GM19043 (cell line): Measurements from ENCODE around the gene KRT14.
"Not testable (repeated sequence)": the region's sequence is repeated elsewhere in the genome, so short reads cannot be mapped to it uniquely, and the experiment has no call there.

Source experiments
- ATAC-seq: cut with Tn5 transposase; IDR thresholded peaks from one replicate; pipeline ENCODE4 v1.9.1; 2021; ENCODE audit warnings: low read depth; ENCODE audit not compliant: unreplicated experiment

KRT14 gene

GRCh38 chr17:41580244-41580575, 6.5 kb downstream of the KRT14 start:
- ATAC-seq, result no peak

- ATAC-seq, result peak; percentile 51
Observed at GRCh38 chr17:41579484-41580243, 7.0 kb downstream of the KRT14 start.

- no peak for ATAC-seq
Observed at GRCh38 chr17:41578971-41579370, 7.7 kb downstream of the KRT14 start.

DNA sequence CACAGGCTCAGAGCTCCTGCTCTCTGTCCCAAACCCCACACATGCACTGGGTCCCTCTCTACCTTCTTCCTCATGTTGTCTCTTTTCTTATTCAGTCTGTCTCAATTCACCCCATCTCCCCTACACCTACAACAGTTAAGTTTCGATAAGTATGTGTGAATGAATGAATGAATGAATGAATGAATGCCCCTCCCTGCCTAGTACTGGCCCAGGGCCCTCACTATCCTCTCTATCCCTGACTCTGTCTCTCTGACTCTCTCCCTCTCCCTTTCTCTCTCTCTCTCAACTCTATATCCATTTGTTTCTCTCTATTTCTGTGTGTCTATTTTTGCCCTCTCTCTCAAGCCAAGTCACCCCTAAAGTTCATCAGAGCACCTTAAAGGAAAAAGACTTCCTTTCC, 8.2 kb downstream of the KRT14 start:
- ATAC-seq, result no peak

DNA sequence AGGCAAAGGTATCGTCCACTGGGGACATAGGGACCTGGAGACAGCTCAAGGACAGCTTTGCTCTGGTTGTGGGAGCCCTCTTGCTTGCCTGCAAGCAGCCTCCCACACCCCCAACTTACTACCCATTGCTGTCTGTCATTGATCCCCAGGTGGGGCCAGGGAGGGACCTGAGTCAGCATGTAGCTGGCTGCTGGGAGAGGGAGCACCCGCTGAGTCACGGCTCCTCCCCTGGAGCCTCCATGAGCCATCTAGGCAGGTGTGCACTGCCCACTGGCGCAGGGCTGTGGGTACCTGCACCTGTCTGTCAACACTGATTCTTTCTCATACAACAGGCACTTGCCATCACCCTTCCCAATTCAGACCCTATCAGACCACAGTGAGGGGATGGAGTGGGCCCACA, 10.0 kb downstream of the KRT14 start:
- not testable (repeated sequence) for ATAC-seq

DNA sequence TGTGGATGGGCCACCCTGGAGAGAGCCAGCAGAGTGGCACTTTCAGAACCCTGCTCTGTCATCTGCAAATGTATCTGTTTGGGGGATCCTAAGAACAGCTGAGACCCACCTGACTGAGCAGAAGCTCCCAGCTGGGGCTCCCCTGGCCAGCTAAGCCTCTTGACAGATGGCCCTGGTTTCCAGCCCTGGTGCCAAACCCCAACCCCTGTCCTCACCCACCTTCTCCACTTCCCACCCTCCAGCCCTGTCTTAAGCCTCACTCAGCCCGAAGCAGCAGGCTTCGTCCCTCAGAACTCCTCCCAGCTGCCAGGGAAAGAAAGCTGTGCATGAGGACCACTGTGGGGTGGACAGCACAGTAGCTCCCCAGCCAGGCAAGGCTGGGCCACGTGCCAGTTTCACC, 11.4 kb downstream of the KRT14 start:
- ATAC-seq, result no peak

GRCh38 chr17:41571561-41572434, 14.9 kb downstream of the KRT14 start, which contains the start of gene KRT9:
Gene KRT9 (minus strand): TSS chr17:41572059. CDS start chr17:41571992, 67 bp downstream.
- no peak for ATAC-seq

- no peak for ATAC-seq
Observed at GRCh38 chr17:41567317-41567716, 19.4 kb downstream of the KRT14 start.

GRCh38 chr17:41565338-41565737, 21.4 kb downstream of the KRT14 start:
- no peak for ATAC-seq

- no peak for ATAC-seq
Observed at GRCh38 chr17:41563607-41564170, 23.0 kb downstream of the KRT14 start.

GRCh38 chr17:41561554-41561953, 25.1 kb downstream of the KRT14 start:
- ATAC-seq, result no peak

- no peak for ATAC-seq
Observed at GRCh38 chr17:41559548-41559947, 27.1 kb downstream of the KRT14 start.

GRCh38 chr17:41556931-41557330, 29.8 kb downstream of the KRT14 start:
- ATAC-seq, result no peak

- no peak for ATAC-seq
Observed at GRCh38 chr17:41556306-41556705, 30.4 kb downstream of the KRT14 start.

DNA sequence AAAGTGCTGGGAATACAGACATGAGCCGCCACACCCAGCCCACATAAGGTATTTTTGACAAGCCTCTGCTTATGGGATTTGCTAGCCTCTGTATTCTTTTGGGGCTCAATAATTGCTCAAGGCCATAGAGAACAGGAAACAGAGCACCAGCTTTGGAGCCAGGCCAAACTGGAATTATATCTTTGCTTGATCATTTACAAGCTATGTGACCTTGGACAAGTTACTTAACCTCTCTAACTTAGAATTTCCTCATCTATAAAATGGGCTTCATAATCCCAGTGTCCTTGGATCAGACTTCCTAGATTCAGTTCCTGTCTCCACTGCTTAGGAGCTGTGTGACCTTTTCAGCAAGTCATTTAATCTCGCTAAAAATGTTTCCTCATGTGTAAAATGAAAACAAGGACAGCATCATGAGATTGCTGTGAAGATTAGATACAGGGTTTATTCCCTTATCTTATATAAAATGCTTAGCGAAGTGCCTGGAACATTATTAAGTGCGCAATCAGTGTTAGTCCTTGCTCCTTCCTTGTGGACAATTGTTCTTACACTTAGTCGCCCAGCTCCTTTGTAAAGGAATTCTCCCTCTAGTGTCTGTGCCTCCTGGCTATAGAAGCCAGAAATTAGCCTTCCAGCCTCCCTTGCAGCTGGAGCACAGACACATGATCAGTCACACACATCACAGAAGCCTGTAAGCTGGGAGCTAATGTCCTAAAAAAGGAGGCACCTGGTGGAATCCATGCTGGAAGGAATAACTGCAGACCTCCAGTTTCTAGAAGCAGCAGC, 31.4 kb downstream of the KRT14 start:
- ATAC-seq, result no peak

- no peak for ATAC-seq
Observed at GRCh38 chr17:41553987-41554680, 32.6 kb downstream of the KRT14 start.

- ATAC-seq, result no peak
Observed at GRCh38 chr17:41553176-41553575, 33.5 kb downstream of the KRT14 start.

- no peak for ATAC-seq
Observed at GRCh38 chr17:41552455-41552854, 34.2 kb downstream of the KRT14 start.

DNA sequence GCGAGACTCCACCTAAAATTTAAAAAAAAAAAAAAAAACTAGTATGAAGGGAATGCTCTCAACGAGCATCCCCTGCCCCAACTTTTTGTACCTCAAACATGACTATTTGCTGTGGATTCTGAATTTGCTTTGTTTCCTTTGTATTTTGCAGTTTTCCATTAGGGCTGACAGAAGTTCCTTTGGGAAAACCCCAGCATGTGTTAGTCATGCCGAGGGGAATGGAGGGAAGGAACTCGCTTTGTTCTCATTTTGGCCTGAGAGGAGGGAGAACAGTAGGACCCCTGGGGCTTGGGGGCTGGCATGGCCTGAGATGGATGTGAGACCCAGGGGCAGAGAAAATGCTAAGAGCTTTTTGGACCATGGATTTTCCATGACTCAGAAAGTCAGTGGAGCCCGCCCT, 35.3 kb downstream of the KRT14 start:
- no peak for ATAC-seq

DNA sequence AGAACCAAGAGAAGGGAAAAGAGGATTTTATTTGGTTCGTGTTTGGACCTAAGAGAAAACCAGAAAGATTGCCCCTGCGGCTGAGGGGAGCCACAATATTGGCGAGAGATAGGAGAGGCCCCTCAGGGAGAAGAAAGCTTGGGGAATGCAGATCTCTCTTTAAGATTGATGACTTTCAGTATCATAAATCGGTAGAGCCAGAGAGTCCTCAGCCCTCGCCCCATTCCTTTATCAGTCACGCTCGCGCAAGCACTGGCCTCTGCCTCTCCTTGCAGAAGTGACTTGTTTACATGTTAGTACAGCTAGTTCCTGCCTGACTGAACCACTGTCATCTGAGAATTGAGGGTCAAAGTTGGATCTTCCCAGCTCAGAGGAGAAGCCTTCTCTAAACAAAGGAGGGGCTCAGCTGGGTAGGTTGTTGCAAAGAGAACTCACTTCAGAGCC, 37.1 kb downstream of the KRT14 start:
- ATAC-seq, result no peak
